B cell (primary cell): Measurements from ENCODE around the gene TPMT.

Experiments used
- CTCF ChIP-seq: fragments of 200-600 bp; IDR thresholded peaks from one replicate; pipeline ENCODE4 v1.8.0; 2022; ENCODE audit warnings: antibody characterized with exemption, mild to moderate bottlenecking
- EZH2 ChIP-seq: IDR thresholded peaks from 2 replicates; pipeline ENCODE4 v1.6.1; 2012; ENCODE audit warnings: borderline replicate concordance, low read depth, mild to moderate bottlenecking, moderate library complexity, low read length; ENCODE audit not compliant: insufficient read depth, poor library complexity, severe bottlenecking

GRCh38 chr6:18096423-18096822 is 58.5 kb downstream of the TPMT start:
- no peak for TF ChIP-seq CTCF
- no peak for TF ChIP-seq EZH2
